CD4-positive, alpha-beta T cell treated with Interleukin-4 for 1 hour (primary cell): ENCODE measurements around the gene HLA-DRB1.
"Not testable (repeated sequence)": the region's sequence is repeated elsewhere in the genome, so short reads cannot be mapped to it uniquely, and the experiment has no call there.

Experiments used
- DNase-seq, 2 donors: peaks; one replicate each; pipeline ENCODE4 v3.0.0-alpha.2; 2020 to 2022

The HLA-DRB1 gene

DNA sequence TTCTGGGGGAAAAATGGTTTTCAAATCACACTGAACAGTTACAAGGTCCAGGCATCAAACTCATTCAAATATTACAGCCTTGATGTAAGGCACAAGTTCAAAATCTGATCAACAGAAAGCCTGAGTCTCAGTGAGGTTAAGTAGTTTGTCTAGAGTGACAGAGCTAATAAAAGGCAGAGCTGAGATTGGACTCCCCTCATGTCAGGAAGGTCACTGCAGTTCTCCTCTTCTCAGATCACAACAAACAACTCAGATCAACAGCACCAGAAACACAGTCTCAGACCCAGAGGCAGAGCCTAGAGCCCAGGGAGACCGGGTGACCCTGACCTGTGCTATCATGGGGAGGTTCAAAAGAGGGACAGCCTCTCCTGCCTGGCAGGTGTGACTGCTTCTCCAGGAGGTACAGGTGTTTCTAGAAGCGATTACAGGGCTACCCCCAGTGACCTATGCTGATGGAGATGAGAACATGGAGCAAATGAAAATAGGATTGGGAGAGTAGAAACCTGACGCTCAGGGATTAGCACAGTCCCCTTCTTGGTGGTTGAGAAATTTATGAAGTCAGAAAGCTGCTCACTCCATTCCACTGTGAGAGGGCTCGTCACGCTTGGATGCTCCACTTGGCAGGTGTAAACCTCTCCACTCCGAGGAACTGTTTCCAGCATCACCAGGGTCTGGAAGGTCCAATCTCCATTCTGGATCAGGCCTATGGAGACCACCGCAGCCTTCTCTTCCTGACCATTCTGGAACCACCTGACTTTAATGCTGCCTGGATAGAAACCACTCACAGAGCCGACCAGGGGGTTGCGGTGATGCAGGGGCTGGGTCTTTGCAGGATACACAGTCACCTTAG, 35.3 kb downstream of the HLA-DRB1 start:
- DNase-seq, result no peak

DNA sequence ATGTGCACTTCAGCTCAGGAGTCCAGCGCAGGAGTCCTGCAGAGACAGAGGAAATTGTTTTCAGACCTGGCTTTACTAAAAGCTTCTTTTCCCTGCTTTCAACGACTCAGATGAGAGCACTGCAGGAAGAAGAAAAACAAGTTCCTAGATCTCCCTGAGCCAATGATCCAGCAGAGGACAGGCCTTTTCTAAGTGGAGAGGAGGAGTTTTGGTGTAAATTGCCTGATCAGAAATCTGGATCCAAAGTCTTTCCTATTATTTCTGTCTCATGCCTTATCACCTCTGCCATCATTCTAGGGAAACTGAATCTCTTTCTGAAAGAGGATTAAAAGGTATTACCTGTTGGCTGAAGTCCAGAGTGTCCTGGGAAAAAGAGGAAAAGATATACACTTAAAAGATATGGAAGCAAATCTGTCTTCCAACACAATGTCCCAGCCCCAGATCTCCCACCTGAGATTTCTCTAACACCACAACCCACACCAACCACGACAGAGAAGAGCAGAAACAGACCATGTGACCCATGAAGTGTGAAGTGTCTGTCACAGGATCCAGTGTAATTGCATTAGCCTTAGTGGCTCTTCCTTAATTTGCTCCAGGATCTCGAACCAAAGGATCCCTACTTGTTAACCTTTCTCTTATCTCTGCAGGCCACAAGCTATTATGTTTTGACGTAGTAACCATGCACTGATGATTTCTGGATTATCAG, 36.5 kb downstream of the HLA-DRB1 start:
- DNase-seq, result no peak

- DNase-seq, result no peak
Measured at GRCh38 chr6:32551410-32551809, 38.2 kb downstream of the HLA-DRB1 start.

DNA sequence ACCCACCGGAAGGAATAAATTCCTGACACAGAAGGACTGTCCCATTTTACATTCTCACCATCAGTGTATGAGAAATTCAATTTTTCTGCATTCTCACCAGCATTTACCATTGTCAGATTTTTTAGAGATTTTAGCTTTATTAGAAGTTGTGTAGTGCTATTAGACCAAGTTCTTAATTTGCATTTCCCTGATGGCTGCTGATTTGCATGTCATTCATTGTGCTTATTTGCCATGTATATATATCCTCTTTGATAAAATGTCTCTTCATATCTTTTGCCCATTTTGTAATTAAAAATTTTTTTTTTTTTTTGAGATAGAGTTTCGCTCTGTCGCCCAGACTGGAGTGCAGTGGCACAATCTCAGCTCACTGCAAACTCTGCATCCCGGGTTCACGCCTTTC, 49.8 kb downstream of the HLA-DRB1 start:
- DNase-seq, result no peak

DNA sequence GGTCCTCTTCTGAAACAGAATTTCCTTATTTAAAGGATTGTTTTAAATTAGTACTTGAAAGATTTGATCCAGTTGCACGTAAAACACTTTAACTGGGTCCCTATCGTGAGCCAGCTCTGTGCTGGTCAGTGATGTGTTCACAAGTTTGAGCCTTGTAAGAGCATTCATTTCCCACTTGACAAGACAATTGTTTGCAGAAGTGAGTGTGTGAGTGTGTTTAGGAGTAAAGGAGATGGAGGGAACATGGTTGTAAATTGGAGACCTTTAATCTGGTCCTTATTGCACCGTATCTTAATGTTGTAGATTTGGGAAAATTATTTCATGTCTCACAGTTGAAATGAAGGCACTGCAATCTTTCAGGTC, 59.2 kb downstream of the HLA-DRB1 start:
- DNase-seq, result not testable (repeated sequence)

DNA sequence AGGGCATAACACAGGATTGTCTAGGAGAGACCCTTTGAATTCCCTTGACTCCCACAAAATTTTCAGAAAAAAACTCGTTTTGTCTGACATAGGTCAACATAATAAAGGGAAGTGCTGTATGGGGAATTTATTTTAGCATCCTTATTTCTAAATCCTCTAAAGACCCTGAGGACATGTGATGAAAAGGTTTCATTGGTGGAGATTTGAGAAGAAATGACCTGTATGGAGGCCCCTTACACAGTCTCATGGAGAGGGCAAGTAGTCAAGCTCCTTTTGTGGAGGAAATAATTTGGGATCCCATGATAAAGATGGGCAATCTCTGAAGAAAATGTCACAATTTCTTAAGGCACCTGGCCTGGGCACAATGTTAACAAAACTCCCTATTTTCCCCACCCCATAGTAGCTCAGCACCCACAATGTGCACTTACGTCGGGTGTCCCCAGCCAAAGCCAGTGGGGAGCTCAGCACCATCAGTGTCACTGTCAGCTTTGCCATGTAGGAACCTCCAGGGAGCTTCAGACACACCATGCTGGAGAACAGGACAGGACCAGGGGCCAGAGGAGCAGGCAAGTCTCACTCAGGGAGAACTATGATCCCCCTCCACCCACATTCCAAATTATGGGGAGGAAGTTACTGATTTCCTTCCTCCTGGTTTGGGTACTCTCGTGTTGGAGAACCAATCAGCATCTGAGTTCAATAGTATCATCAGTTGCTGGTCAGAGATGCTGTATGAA, 59.8 kb downstream of the HLA-DRB1 start, which contains the start of gene HLA-DRB5:
Gene HLA-DRB5, minus strand, starts transcription at position 591 of the 734 bp plus-strand sequence. Its CDS starts 63 bp downstream, at position 528.
- DNase-seq, result peak; percentile 55 to 64
